ENCODE measurements around the gene ATP6V1C2. TPM values are rescaled to one million over a fixed set of nuclear protein-coding genes. Genes with fewer than 3 reads are reported as not detected.
A peak's percentile ranks its signal among the peaks of the same experiment; 100 is the strongest.

The ATP6V1C2 gene
- polyA plus RNA-seq, 2 of the 4 experiments (the other 2 are of a cell fraction) = 0.08 to 0.14 TPM

- no peak for ATAC-seq
- no peak for FAIRE-seq
- Histone ChIP-seq H3K4me1 (no peaks in the 10 kb centered on the region), H3K27ac (no peak overlapping the region), H3K4me3 (no peak overlapping the region), H3K9me3 (no peaks in the 10 kb centered on the region), H3K4me2 (no peak overlapping the region)
- no peak for DNase-seq (ENCODE audit: low read depth in 1 of 2, low spot score in 1 of 2)
- CTCF ChIA-PET = interaction anchor here (0.5 to 1.5 kb wide), 2 partner anchors 13 to 27 kb away, joined by 3 to 4 read pairs; no protein-coding TSS in a partner anchor
- POLR2A ChIA-PET = no interaction called here
- 86% methylated on average over 6 of the region's 6 CpGs for WGBS (ENCODE audit: missing lambda C conversion rate)
- TF ChIP-seq PHF8 (IDR thresholded peaks at IDR 0.05; ENCODE audit: borderline replicate concordance, low read depth) = no peak
- TF ChIP-seq MAFK (IDR thresholded peaks at IDR 0.05; ENCODE audit: partially characterized antibody) = peak; percentile 63
These were observed 36.4 kb downstream of the ATP6V1C2 start for GRCh38 chr2:10757814-10758286.

- FAIRE-seq (no peak), ATAC-seq (no peak), DNase-seq (ENCODE audit: low read depth in 1 of 2, low spot score in 1 of 2) (no peak)
- Histone ChIP-seq H3K4me2 (no peak overlapping the region), H3K9me3 (no peaks in the 10 kb centered on the region), H3K27ac (no peak overlapping the region), H3K4me1 (no peaks in the 10 kb centered on the region), H3K4me3 (no peak overlapping the region)
- ChIA-PET POLR2A (no interaction called here), CTCF (interaction anchor here (1.5 kb wide), 1 partner anchor 11 kb away, joined by 3 read pairs; no protein-coding TSS in a partner anchor)
- TF ChIP-seq SMC3 (IDR thresholded peaks at IDR 0.05) (no peak), ATOH8 (CRISPR knock-in tag; IDR thresholded peaks at IDR 0.05; ENCODE audit: low read depth) (no peak), HOXA7 (CRISPR knock-in tag; IDR thresholded peaks at IDR 0.05) (no peak), CTCF (IDR thresholded peaks at IDR 0.05) (no peak), HMGXB4 (CRISPR knock-in tag; IDR thresholded peaks at IDR 0.05; ENCODE audit: borderline replicate concordance) (no peak), RNF2 (IDR thresholded peaks at IDR 0.05; ENCODE audit: borderline replicate concordance, low read depth) (no peak)
- 89% methylated on average over 9 of the region's 11 CpGs for WGBS (ENCODE audit: missing lambda C conversion rate)
These were observed 37.8 kb downstream of the ATP6V1C2 start for GRCh38 chr2:10759151-10759714.

- no peak overlapping the region for H3K4me2 ChIP-seq
- 70% methylated on average over 12 of the region's 13 CpGs for WGBS (ENCODE audit: missing lambda C conversion rate)
- no peak overlapping the region for H3K27ac ChIP-seq
- no peak for FAIRE-seq
- DNase-seq (ENCODE audit: low read depth in 1 of 2, low spot score in 1 of 2) = no peak
- ChIA-PET CTCF (interaction anchor here (0.6 to 1.0 kb wide), 2 partner anchors 52 to 361 kb away, joined by 3 to 4 read pairs; no protein-coding TSS in a partner anchor), POLR2A (no interaction called here)
- no peak for ATAC-seq
- no peak for TF ChIP-seq HES2 (IDR thresholded peaks at IDR 0.05)
- no peak for TF ChIP-seq CBX2 (IDR thresholded peaks at IDR 0.05; ENCODE audit: borderline replicate concordance, low read depth)
- no peaks in the 10 kb centered on the region for H3K4me1 ChIP-seq
- no peaks in the 10 kb centered on the region for H3K9me3 ChIP-seq
- H3K4me3 ChIP-seq = no peak overlapping the region
These were observed 39.5 kb downstream of the ATP6V1C2 start for GRCh38 chr2:10760794-10761504.

GRCh38 chr2:10761591-10761990 lies 40.2 kb downstream of the ATP6V1C2 start:
- DNase-seq (ENCODE audit: low read depth in 1 of 2, low spot score in 1 of 2) (no peak), FAIRE-seq (no peak), ATAC-seq (no peak)
- Histone ChIP-seq H3K27ac (no peak overlapping the region), H3K4me3 (no peak overlapping the region), H3K9me3 (no peaks in the 10 kb centered on the region), H3K4me1 (no peaks in the 10 kb centered on the region), H3K4me2 (no peak overlapping the region)
- 77% methylated on average over 9 of the region's 9 CpGs for WGBS (ENCODE audit: missing lambda C conversion rate)
- ChIA-PET POLR2A (no interaction called here), CTCF (no interaction called here)
- TF ChIP-seq TFCP2L1 (CRISPR knock-in tag; IDR thresholded peaks at IDR 0.05) (no peak), ZC3H11A (IDR thresholded peaks at IDR 0.05) (no peak), ZFP36 (IDR thresholded peaks at IDR 0.05; ENCODE audit: borderline replicate concordance, partially characterized antibody) (no peak)
